T-helper 17 cell (primary cell): ENCODE measurements around the gene ZGLP1. TPM values are rescaled to one million over a fixed set of nuclear protein-coding genes. Genes with fewer than 3 reads are reported as not detected.

ENCODE experiments used
- ATAC-seq: fragments of 150-1000 bp; cut with Tn5 transposase; 2 replicates; pipeline ENCODE4 v1.10.0; 2021; ENCODE audit warnings: mild to moderate bottlenecking, moderate library complexity
- DNase-seq, 3 donors: peaks; one replicate each; pipeline versions ENCODE4 v3.0.0 to v3.0.0-alpha.2; 2020 to 2021
- H3K9me3 ChIP-seq: one replicate; pipeline ENCODE4 v1.7.0; 2013; ENCODE audit warnings: low read length, mild to moderate bottlenecking; ENCODE audit not compliant: control insufficient read depth, poor library complexity, severe bottlenecking
- H3K27ac Mint-ChIP-seq: one replicate; pipeline ENCODE4 v1.8.0; 2022; ENCODE audit warnings: mild to moderate bottlenecking, moderate library complexity, mixed read lengths
- H3K27me3 Mint-ChIP-seq: one replicate; pipeline ENCODE4 v1.8.0; 2022; ENCODE audit warnings: mixed read lengths
- H3K36me3 Mint-ChIP-seq: one replicate; pipeline ENCODE4 v1.8.0; 2022; ENCODE audit warnings: low read depth, mixed read lengths
- H3K4me1 Mint-ChIP-seq: one replicate; pipeline ENCODE4 v1.8.0; 2022; ENCODE audit warnings: mild to moderate bottlenecking, mixed read lengths
- H3K4me3 Mint-ChIP-seq: one replicate; pipeline ENCODE4 v1.8.0; 2022; ENCODE audit warnings: mild to moderate bottlenecking, moderate library complexity, mixed read lengths
- total RNA-seq, 4 donors: library from RNA in 2 of 4; stranded (reverse) in 2 of 4; gene quantifications; one replicate each; pipeline ENCODE4 v1.2.3 and lab custom pipeline; 2022 to 2026

ZGLP1 gene
- total RNA-seq, 2 donors from 2014 or later, result 1.1 to 2.4 TPM

- ATAC-seq (peak; percentile 56), DNase-seq (peak in 1 of 3 donors; percentile 47)
- Mint-ChIP-seq H3K27ac (peak overlapping the region; percentile 93), H3K4me3 (peak overlapping the region; percentile 89), H3K36me3 (peaks cover 2% of the 10 kb centered on the region), H3K4me1 (peaks cover 25% of the 10 kb centered on the region), H3K27me3 (no peaks in the 10 kb centered on the region)
- no peaks in the 10 kb centered on the region for H3K9me3 ChIP-seq
Observed at GRCh38 chr19:10271543-10272086, 38.0 kb downstream of the ZGLP1 start.

GRCh38 chr19:10270616-10271394, 38.8 kb downstream of the ZGLP1 start, which contains the start of gene ICAM1:
Gene ICAM1 (plus strand): TSS chr19:10271120. CDS start chr19:10271160, 40 bp downstream.
- H3K9me3 ChIP-seq, result no peaks in the 10 kb centered on the region
- peak; percentile 68 for ATAC-seq
- Mint-ChIP-seq H3K27ac (peak within 1 kb of the TSS; percentile 93), H3K4me1 (peaks cover 25% of the 10 kb centered on the region), H3K36me3 (peaks cover 2% of the 10 kb centered on the region), H3K4me3 (peak within 1 kb of the TSS; percentile 89), H3K27me3 (no peaks in the 10 kb centered on the region)
- DNase-seq, result peak; percentile 53 to 63 (median 62)

GRCh38 chr19:10270180-10270615, 39.4 kb downstream of the ZGLP1 start:
- H3K27ac Mint-ChIP-seq, result peak overlapping the region; percentile 93
- H3K9me3 ChIP-seq, result no peaks in the 10 kb centered on the region
- H3K36me3 Mint-ChIP-seq, result peaks cover 2% of the 10 kb centered on the region
- peak; percentile 62 for ATAC-seq
- no peaks in the 10 kb centered on the region for H3K27me3 Mint-ChIP-seq
- H3K4me3 Mint-ChIP-seq, result peak overlapping the region; percentile 89
- DNase-seq, result peak; percentile 47 to 55 (median 53)
- H3K4me1 Mint-ChIP-seq, result peaks cover 25% of the 10 kb centered on the region

GRCh38 chr19:10269333-10270179, 40.1 kb downstream of the ZGLP1 start:
- DNase-seq (peak; percentile 77 to 90 (median 78)), ATAC-seq (peak; percentile 62)
- Mint-ChIP-seq H3K27ac (peak overlapping the region; percentile 93), H3K36me3 (peaks cover 2% of the 10 kb centered on the region), H3K4me3 (peak overlapping the region; percentile 89), H3K27me3 (no peaks in the 10 kb centered on the region), H3K4me1 (peaks cover 24% of the 10 kb centered on the region)
- H3K9me3 ChIP-seq, result no peaks in the 10 kb centered on the region

- Mint-ChIP-seq H3K27me3 (no peaks in the 10 kb centered on the region), H3K27ac (no peak overlapping the region), H3K4me1 (peaks cover 20% of the 10 kb centered on the region), H3K36me3 (no peaks in the 10 kb centered on the region), H3K4me3 (no peak overlapping the region)
- H3K9me3 ChIP-seq, result no peaks in the 10 kb centered on the region
- DNase-seq, result no peak
- ATAC-seq, result no peak
Observed at GRCh38 chr19:10268071-10268470, 41.5 kb downstream of the ZGLP1 start.

GRCh38 chr19:10266706-10267105, 42.9 kb downstream of the ZGLP1 start:
- DNase-seq, result no peak
- no peaks in the 10 kb centered on the region for H3K36me3 Mint-ChIP-seq
- H3K4me1 Mint-ChIP-seq, result peaks cover 19% of the 10 kb centered on the region
- H3K9me3 ChIP-seq, result no peaks in the 10 kb centered on the region
- H3K27me3 Mint-ChIP-seq, result no peaks in the 10 kb centered on the region
- no peak overlapping the region for H3K27ac Mint-ChIP-seq
- ATAC-seq, result no peak
- H3K4me3 Mint-ChIP-seq, result no peak overlapping the region

GRCh38 chr19:10262771-10263170, 46.8 kb downstream of the ZGLP1 start:
- no peaks in the 10 kb centered on the region for H3K27me3 Mint-ChIP-seq
- no peak overlapping the region for H3K27ac Mint-ChIP-seq
- ATAC-seq, result no peak
- no peaks in the 10 kb centered on the region for H3K9me3 ChIP-seq
- H3K4me3 Mint-ChIP-seq, result no peak overlapping the region
- no peak for DNase-seq
- no peaks in the 10 kb centered on the region for H3K4me1 Mint-ChIP-seq
- H3K36me3 Mint-ChIP-seq, result no peaks in the 10 kb centered on the region

GRCh38 chr19:10260141-10260584, 49.5 kb downstream of the ZGLP1 start:
- peak overlapping the region; percentile 57 for H3K27ac Mint-ChIP-seq

GRCh38 chr19:10259162-10259905, 50.3 kb downstream of the ZGLP1 start:
- no peak overlapping the region for H3K4me3 Mint-ChIP-seq
- peaks cover 8% of the 10 kb centered on the region for H3K4me1 Mint-ChIP-seq
- H3K36me3 Mint-ChIP-seq, result peaks cover 10% of the 10 kb centered on the region
- ATAC-seq (peak; percentile 91), DNase-seq (peak; percentile 66 to 83 (median 75))
- no peaks in the 10 kb centered on the region for H3K27me3 Mint-ChIP-seq
- peak overlapping the region; percentile 57 for H3K27ac Mint-ChIP-seq
- H3K9me3 ChIP-seq, result no peaks in the 10 kb centered on the region

More at GRCh38 chr19:10260141-10260584, 49.5 kb downstream of the ZGLP1 start:
- DNase-seq, result peak in 1 of 3 donors; percentile 19
- peaks cover 8% of the 10 kb centered on the region for H3K4me1 Mint-ChIP-seq
- H3K27me3 Mint-ChIP-seq, result no peaks in the 10 kb centered on the region
- H3K4me3 Mint-ChIP-seq, result no peak overlapping the region
- peak; percentile 43 for ATAC-seq
- no peaks in the 10 kb centered on the region for H3K9me3 ChIP-seq
- peaks cover 10% of the 10 kb centered on the region for H3K36me3 Mint-ChIP-seq

GRCh38 chr19:10258080-10258710, 51.4 kb downstream of the ZGLP1 start:
- Mint-ChIP-seq H3K36me3 (peaks cover 14% of the 10 kb centered on the region), H3K4me1 (peaks cover 13% of the 10 kb centered on the region), H3K27ac (peak overlapping the region; percentile 27), H3K27me3 (no peaks in the 10 kb centered on the region), H3K4me3 (no peak overlapping the region)
- DNase-seq (no peak), ATAC-seq (no peak)
- no peaks in the 10 kb centered on the region for H3K9me3 ChIP-seq

GRCh38 chr19:10256970-10257615, 52.5 kb downstream of the ZGLP1 start:
- DNase-seq (no peak), ATAC-seq (no peak)
- Mint-ChIP-seq H3K4me3 (no peak overlapping the region), H3K27me3 (no peaks in the 10 kb centered on the region), H3K36me3 (peaks cover 14% of the 10 kb centered on the region), H3K4me1 (peaks cover 13% of the 10 kb centered on the region), H3K27ac (no peak overlapping the region)
- H3K9me3 ChIP-seq, result no peaks in the 10 kb centered on the region

- DNase-seq (no peak), ATAC-seq (no peak)
- H3K9me3 ChIP-seq, result no peaks in the 10 kb centered on the region
- no peak overlapping the region for H3K4me3 Mint-ChIP-seq
- H3K4me1 Mint-ChIP-seq, result peaks cover 16% of the 10 kb centered on the region
- no peaks in the 10 kb centered on the region for H3K27me3 Mint-ChIP-seq
- H3K27ac Mint-ChIP-seq, result no peak overlapping the region
- H3K36me3 Mint-ChIP-seq, result peaks cover 16% of the 10 kb centered on the region
Observed at GRCh38 chr19:10256551-10256950, 53.1 kb downstream of the ZGLP1 start.
